HG03460 (cell line): Measurements from ENCODE around the gene PGBD4.

ENCODE experiments used
- ATAC-seq: cut with Tn5 transposase; IDR thresholded peaks from one replicate; pipeline ENCODE4 v1.9.1; 2021; ENCODE audit not compliant: unreplicated experiment

PGBD4 gene

GRCh38 chr15:34101366-34102174 is at the start of gene PGBD4, which contains the start of gene EMC7:
TSS of gene PGBD4 (plus strand) at chr15:34102083. CDS start at chr15:34102532, 449 bp downstream.
TSS of gene EMC7 (minus strand) at chr15:34101862. CDS start at chr15:34101839, 23 bp downstream.
- ATAC-seq, result peak; percentile 96

- no peak for ATAC-seq
Observed at GRCh38 chr15:34054081-34054707, 47.7 kb upstream of the PGBD4 start.

- ATAC-seq, result no peak
Observed at GRCh38 chr15:34055868-34056595, 45.9 kb upstream of the PGBD4 start.

GRCh38 chr15:34056911-34057310 is 45.0 kb upstream of the PGBD4 start:
- ATAC-seq, result no peak

- ATAC-seq, result no peak
Observed at GRCh38 chr15:34059476-34059875, 42.4 kb upstream of the PGBD4 start.

GRCh38 chr15:34059946-34060345 is 41.9 kb upstream of the PGBD4 start:
- ATAC-seq, result no peak

- no peak for ATAC-seq
Observed at GRCh38 chr15:34064438-34064837, 37.4 kb upstream of the PGBD4 start.

GRCh38 chr15:34065261-34065660 is 36.6 kb upstream of the PGBD4 start:
- no peak for ATAC-seq

GRCh38 chr15:34065941-34066340 is 35.9 kb upstream of the PGBD4 start:
- ATAC-seq, result no peak

GRCh38 chr15:34070003-34070402 is 31.9 kb upstream of the PGBD4 start:
- ATAC-seq, result no peak

- no peak for ATAC-seq
Observed at GRCh38 chr15:34076785-34077184, 25.1 kb upstream of the PGBD4 start.

GRCh38 chr15:34078900-34079299 is 23.0 kb upstream of the PGBD4 start:
- no peak for ATAC-seq

- no peak for ATAC-seq
Observed at GRCh38 chr15:34079904-34080303, 22.0 kb upstream of the PGBD4 start.

GRCh38 chr15:34084086-34084485 is 17.8 kb upstream of the PGBD4 start:
- no peak for ATAC-seq

- ATAC-seq, result no peak
Observed at GRCh38 chr15:34085746-34086145, 16.1 kb upstream of the PGBD4 start.

GRCh38 chr15:34099914-34100313 is 2.0 kb upstream of the PGBD4 start:
- ATAC-seq, result no peak

GRCh38 chr15:34102175-34102925 is 467 bp downstream of the PGBD4 start:
- no peak for ATAC-seq

- ATAC-seq, result no peak
Observed at GRCh38 chr15:34106423-34106822, 4.5 kb downstream of the PGBD4 start.

GRCh38 chr15:34107315-34107714 is 5.4 kb downstream of the PGBD4 start:
- ATAC-seq, result no peak

- ATAC-seq, result no peak
Observed at GRCh38 chr15:34109797-34110663, 8.1 kb downstream of the PGBD4 start.
